GM12878 (cell line): ENCODE results near the gene DUSP12. TPM values are rescaled to one million over a fixed set of nuclear protein-coding genes. Genes with fewer than 3 reads are reported as not detected.

Experiments used
- ATAC-seq: fragments of 200-7000 bp; cut with Tn5 transposase; 3 replicates; pipeline ENCODE4 v1.9.1; 2020; ENCODE audit warnings: mild to moderate bottlenecking, moderate library complexity
- BruUV-seq: library from RNA; stranded (reverse); fragments of 400-500 nt; replicated peaks from 2 replicates; lab custom pipeline; 2021; lab: Mats Ljungman, UMichigan
- CTCF ChIA-PET: fragments of 300-600 bp; sonication (Branson Sonifier 250); formaldehyde crosslinking; extraction: SDS; loops from one replicate; lab custom pipeline; 2021; ENCODE audit warnings: inconsistent platforms; lab: Yijun Ruan, JAX
- POLR2A ChIA-PET: fragments of 350-600 bp; formaldehyde crosslinking; extraction: SDS; loops from one replicate; lab custom pipeline; 2021; ENCODE audit warnings: inconsistent platforms; lab: Charles Lee
- RAD21 ChIA-PET: fragments of 300-600 bp; sonication (Branson Sonifier 250); formaldehyde crosslinking; loops from one replicate; lab custom pipeline; 2023; ENCODE audit warnings: antibody characterized with exemption; ENCODE audit not compliant: unreplicated experiment; lab: Charles Lee
- SMC1A ChIA-PET: fragments of 300-600 bp; sonication (Branson Sonifier 250); formaldehyde crosslinking; loops from one replicate; lab custom pipeline; 2023; ENCODE audit not compliant: unreplicated experiment, uncharacterized antibody; lab: Charles Lee
- DNase-seq: peaks from one replicate; pipeline ENCODE4 v3.0.0-alpha.2; 2011; ENCODE audit warnings: low read depth, low spot score
- FAIRE-seq: peaks from 3 replicates; lab custom pipeline; 2011; peaks lifted over from hg19 to GRCh38; lab: Jason Lieb, UNC
- H2AFZ ChIP-seq: 2 replicates; pipeline ENCODE4 v1.6.0; 2011; ENCODE audit warnings: low read depth, low read length, control low read depth; ENCODE audit not compliant: control insufficient read depth
- H3K27ac ChIP-seq: 2 replicates; pipeline ENCODE4 v1.5.1; 2011; ENCODE audit warnings: control low read depth; ENCODE audit not compliant: control insufficient read depth, insufficient read depth
- H3K27me3 ChIP-seq, 2 experiments: replicated peaks in 1 of 2; 2 replicates each; pipeline versions ENCODE4 v1.6.0 to v1.6.1; 2011; ENCODE audit warnings: low read length in 1 of 2; ENCODE audit not compliant: control insufficient read depth in 2 of 2, insufficient read depth in 2 of 2
- H3K36me3 ChIP-seq, 2 experiments: 2 replicates each; pipeline ENCODE4 v1.5.1; 2011; ENCODE audit warnings: low read length in 1 of 2; ENCODE audit not compliant: control insufficient read depth in 2 of 2, insufficient read depth in 2 of 2
- H3K4me1 ChIP-seq: 2 replicates; pipeline ENCODE4 v1.6.1; 2011; ENCODE audit warnings: mild to moderate bottlenecking, low read length, moderate library complexity, mixed read lengths; ENCODE audit not compliant: control insufficient read depth, insufficient read depth
- H3K4me2 ChIP-seq: 2 replicates; pipeline ENCODE4 v1.6.0; 2011; ENCODE audit warnings: control low read depth; ENCODE audit not compliant: control insufficient read depth, insufficient read depth
- H3K4me3 ChIP-seq: fragments of 200-600 bp; sonication (generic); 2 replicates; pipeline ENCODE4 v1.5.1; 2016
- H3K79me2 ChIP-seq: 2 replicates; pipeline ENCODE4 v1.6.0; 2011; ENCODE audit warnings: low read length; ENCODE audit not compliant: control insufficient read depth, insufficient read depth
- H3K9ac ChIP-seq: 2 replicates; pipeline ENCODE4 v1.8.0; 2011; ENCODE audit warnings: low read length, control low read depth, mixed read lengths; ENCODE audit not compliant: control insufficient read depth, insufficient read depth
- H3K9me3 ChIP-seq: replicated peaks from 3 replicates; pipeline ENCODE4 v1.5.1; 2011; ENCODE audit warnings: mild to moderate bottlenecking, low read length; ENCODE audit not compliant: control insufficient read depth, insufficient read depth
- H4K20me1 ChIP-seq: 2 replicates; pipeline ENCODE4 v1.6.0; 2011; ENCODE audit not compliant: control insufficient read depth, insufficient read depth
- EGR1 ChIP-seq, 2 experiments: IDR thresholded peaks; 1 replicate in 1 of 2; 2 replicates in 1 of 2; pipeline ENCODE4 v1.6.1; 2011 to 2012; ENCODE audit warnings: low read depth in 2 of 2, low read length in 2 of 2, borderline replicate concordance in 1 of 2, mild to moderate bottlenecking in 1 of 2, moderate library complexity in 1 of 2
- HSF1 ChIP-seq: fragments of 150-350 bp; IDR thresholded peaks from 2 replicates; pipeline ENCODE4 v1.6.1; 2014; ENCODE audit warnings: mild to moderate bottlenecking, low read depth, low read length
- NBN ChIP-seq: fragments of 450-650 bp; IDR thresholded peaks from 2 replicates; pipeline ENCODE4 v1.6.1; 2016
- PAX5 ChIP-seq: IDR thresholded peaks from 2 replicates; pipeline ENCODE4 v1.6.1; 2011; ENCODE audit warnings: low read depth, low read length, borderline replicate concordance
- PKNOX1 ChIP-seq: fragments of 450-650 bp; IDR thresholded peaks from 2 replicates; pipeline ENCODE4 v1.6.1; 2016; ENCODE audit warnings: mild to moderate bottlenecking
- SPI1 ChIP-seq: IDR thresholded peaks from 2 replicates; pipeline ENCODE4 v1.6.1; 2011; ENCODE audit warnings: low read depth, mild to moderate bottlenecking, low read length, moderate library complexity, borderline replicate concordance; ENCODE audit not compliant: insufficient read depth
- WGBS: methylation state at CpG from one replicate; pipeline ENCODE4 v1.1.6; 2016; ENCODE audit warnings: low lambda C conversion rate; ENCODE audit not compliant: insufficient replicate concordance, insufficient coverage; ENCODE audit errors: missing lambda C conversion rate; 5-methylcytosine and 5-hydroxymethylcytosine counted together
- in situ Hi-C: fragments of 300-500 bp; cut with MboI; formaldehyde crosslinking; loops from 9 replicates; pipeline ENCODE4 v1.14.3; 2018; ENCODE audit warnings: mixed read lengths
- intact Hi-C: fragments of 100-400 bp; cut with micrococcal nuclease; formaldehyde crosslinking; loops from one replicate; pipeline ENCODE4 v1.14.2; 2022; ENCODE audit not compliant: unreplicated experiment
- polyA plus RNA-seq, 11 experiments: library from polyadenylated mRNA; depleted of rRNA in 4 of 11; unstranded in 6 of 11; stranded (reverse) in 5 of 11; fragments of >200 nt; fragmentation: Nextera tagmentation in 4 of 11; fragmentation: Illumina TruSeq in 1 of 11; extraction: Ambion mirVana in 4 of 11; extraction: Trizol in 1 of 11; gene quantifications; 1 replicate in 1 of 11; 2 replicates in 10 of 11; pipeline versions ENCODE4 v1.2.1 to v1.2.3, GENCODE V29; 2011 to 2016; ENCODE audit warnings: inconsistent platforms in 2 of 11, missing spikeins in 2 of 11, low read depth in 1 of 11
- total RNA-seq, 4 experiments: library from RNA; depleted of rRNA in 3 of 4; stranded (reverse); fragments of >200 nt in 3 of 4; fragmentation: Illumina TruSeq in 1 of 4; extraction: Trizol in 1 of 4; gene quantifications; 2 replicates each; pipeline versions ENCODE4 v1.2.1 to v1.2.3, GENCODE V29; 2013 to 2021
- TF ChIP-seq, protein P1 (sequence below): fragments of 450-650 bp; IDR thresholded peaks from 2 replicates; pipeline ENCODE4 v1.6.1; 2017; ENCODE audit warnings: low read depth, mild to moderate bottlenecking, moderate library complexity
- TF ChIP-seq, protein P2 (sequence below): fragments of 450-650 bp; IDR thresholded peaks from 2 replicates; pipeline ENCODE4 v1.6.1; 2017; ENCODE audit warnings: borderline replicate concordance

The DUSP12 gene
- total and polyA plus RNA-seq, 10 of the 15 experiments (the other 5 are each of a cell fraction or from before 2014, with no cell fraction given): 7.0 to 51.5 (median 35.4) TPM

GRCh38 chr1:161707503-161707902, 42.1 kb upstream of the DUSP12 start:
- H3K4me1 ChIP-seq: peaks cover 33% of the 10 kb centered on the region
- in situ Hi-C loops: no loop called here
- peak overlapping the region; percentile 94 for H3K4me2 ChIP-seq
- intact Hi-C loops: loop anchor here (2.0 kb wide), 2 partner anchors 19 to 31 kb away; no protein-coding TSS in a partner anchor
- H3K9ac ChIP-seq: peak overlapping the region; percentile 90
- BruUV-seq: TSS peak; percentile 85
- 0% methylated on average over 2 of the region's 2 CpGs for WGBS
- no peaks in the 10 kb centered on the region for H3K27me3 ChIP-seq
- DNase-seq (no peak), ATAC-seq (peak; percentile 4), FAIRE-seq (no peak)
- ChIA-PET CTCF (interaction anchor here (0.6 to 5.0 kb wide), 12 partner anchors 8 to 269 kb away, joined by 3 to 75 read pairs (median 4); no protein-coding TSS in a partner anchor), RAD21 (interaction anchor here (1.1 to 4.7 kb wide), 10 partner anchors 8 to 42 kb away, joined by 3 to 74 read pairs (median 6); partner anchors contain the start of gene DUSP12), SMC1A (interaction anchor here (0.7 to 5.1 kb wide), 11 partner anchors 9 to 176 kb away, joined by 3 to 61 read pairs (median 4); no protein-coding TSS in a partner anchor), POLR2A (interaction anchor here (0.8 to 3.1 kb wide), 5 partner anchors 8 to 71 kb away, joined by 3 to 23 read pairs (median 16); no protein-coding TSS in a partner anchor)
- no peaks in the 10 kb centered on the region for H3K9me3 ChIP-seq
- H2AFZ ChIP-seq: no peak overlapping the region
- H3K27ac ChIP-seq: peak overlapping the region; percentile 85
- peaks cover 43% of the 10 kb centered on the region for H3K79me2 ChIP-seq
- peak; percentile 60; the same call in 1 of the 2 replicates for TF ChIP-seq SPI1
- TF ChIP-seq PAX5: no peak
- TF ChIP-seq, all 136 proteins: peak for 1
- Histone ChIP-seq H4K20me1 (no peaks in the 10 kb centered on the region), H3K4me3 (peak overlapping the region; percentile 81), H3K36me3 (peaks cover 10 to 15% of the 10 kb centered on the region in 2 experiments)

GRCh38 chr1:161709373-161709772, 40.2 kb upstream of the DUSP12 start:
- no peak for FAIRE-seq
- Histone ChIP-seq H3K9me3 (no peaks in the 10 kb centered on the region), H3K36me3 (peaks cover 15 to 16% of the 10 kb centered on the region in 2 experiments), H2AFZ (no peak overlapping the region), H3K27ac (peak overlapping the region; percentile 85), H3K9ac (peak overlapping the region; percentile 90), H3K79me2 (peaks cover 43% of the 10 kb centered on the region), H3K27me3 (no peaks in the 10 kb centered on the region), H3K4me1 (peaks cover 33% of the 10 kb centered on the region), H4K20me1 (no peaks in the 10 kb centered on the region), H3K4me2 (peak overlapping the region; percentile 94), H3K4me3 (peak overlapping the region; percentile 81)
- ATAC-seq: no peak
- ChIA-PET CTCF (interaction anchor here (5.0 kb wide), 1 partner anchor 27 kb away, joined by 75 read pairs; no protein-coding TSS in a partner anchor), SMC1A (interaction anchor here (0.8 to 5.1 kb wide), 7 partner anchors 7 to 30 kb away, joined by 4 to 61 read pairs (median 5); partner anchors contain the start of gene FCRLB), POLR2A (interaction anchor here (0.5 to 0.6 kb wide), 2 partner anchors 32 to 63 kb away, joined by 3 read pairs; no protein-coding TSS in a partner anchor), RAD21 (interaction anchor here (3.5 to 4.7 kb wide), 2 partner anchors 18 to 28 kb away, joined by 32 to 74 read pairs; no protein-coding TSS in a partner anchor)
- BruUV-seq: no TSS peak
- in situ Hi-C loops: no loop called here
- no peak for DNase-seq
- 25% methylated on average over 4 of the region's 4 CpGs for WGBS
- intact Hi-C loops: no loop called here
- TF ChIP-seq EGR1 (IDR thresholded peaks at IDR 0.05; ENCODE audit: borderline replicate concordance in 1 of 2, low read depth in 2 of 2, low read length in 2 of 2) (no peak), SPI1 (0 out of 2 replicates have a peak, but pooled peaks have one; percentile 23), PKNOX1 (peak; percentile 93), HSF1 (no peak), NBN (0 out of 2 replicates have a peak, but pooled peaks have one; percentile 31)
- TF ChIP-seq, protein P1, sequence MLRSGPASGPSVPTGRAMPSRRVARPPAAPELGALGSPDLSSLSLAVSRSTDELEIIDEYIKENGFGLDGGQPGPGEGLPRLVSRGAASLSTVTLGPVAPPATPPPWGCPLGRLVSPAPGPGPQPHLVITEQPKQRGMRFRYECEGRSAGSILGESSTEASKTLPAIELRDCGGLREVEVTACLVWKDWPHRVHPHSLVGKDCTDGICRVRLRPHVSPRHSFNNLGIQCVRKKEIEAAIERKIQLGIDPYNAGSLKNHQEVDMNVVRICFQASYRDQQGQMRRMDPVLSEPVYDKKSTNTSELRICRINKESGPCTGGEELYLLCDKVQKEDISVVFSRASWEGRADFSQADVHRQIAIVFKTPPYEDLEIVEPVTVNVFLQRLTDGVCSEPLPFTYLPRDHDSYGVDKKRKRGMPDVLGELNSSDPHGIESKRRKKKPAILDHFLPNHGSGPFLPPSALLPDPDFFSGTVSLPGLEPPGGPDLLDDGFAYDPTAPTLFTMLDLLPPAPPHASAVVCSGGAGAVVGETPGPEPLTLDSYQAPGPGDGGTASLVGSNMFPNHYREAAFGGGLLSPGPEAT: 0 out of 2 replicates have a peak, but pooled peaks have one; percentile 17
- TF ChIP-seq, protein P2, sequence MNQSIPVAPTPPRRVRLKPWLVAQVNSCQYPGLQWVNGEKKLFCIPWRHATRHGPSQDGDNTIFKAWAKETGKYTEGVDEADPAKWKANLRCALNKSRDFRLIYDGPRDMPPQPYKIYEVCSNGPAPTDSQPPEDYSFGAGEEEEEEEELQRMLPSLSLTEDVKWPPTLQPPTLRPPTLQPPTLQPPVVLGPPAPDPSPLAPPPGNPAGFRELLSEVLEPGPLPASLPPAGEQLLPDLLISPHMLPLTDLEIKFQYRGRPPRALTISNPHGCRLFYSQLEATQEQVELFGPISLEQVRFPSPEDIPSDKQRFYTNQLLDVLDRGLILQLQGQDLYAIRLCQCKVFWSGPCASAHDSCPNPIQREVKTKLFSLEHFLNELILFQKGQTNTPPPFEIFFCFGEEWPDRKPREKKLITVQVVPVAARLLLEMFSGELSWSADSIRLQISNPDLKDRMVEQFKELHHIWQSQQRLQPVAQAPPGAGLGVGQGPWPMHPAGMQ: no peak
